ENCODE data around the gene RNASE2. TPM values are rescaled to one million over a fixed set of nuclear protein-coding genes. Genes with fewer than 3 reads are reported as not detected.
"Not testable (repeated sequence)": the region's sequence is repeated elsewhere in the genome, so short reads cannot be mapped to it uniquely, and the experiment has no call there.

Gene RNASE2
- total RNA-seq, 1 donor from 2014 or later = not detected

GRCh38 chr14:20982646-20983369 lies 27.5 kb downstream of the RNASE2 start:
- DNase-seq (ENCODE audit: low read depth in 2 of 2) = no peak

- DNase-seq (ENCODE audit: low read depth in 2 of 2) = not testable (repeated sequence)
These were observed 30.4 kb downstream of the RNASE2 start for GRCh38 chr14:20985650-20986049.

GRCh38 chr14:20986811-20987210 lies 31.5 kb downstream of the RNASE2 start:
- peak in 1 of 2 donors; percentile 71 for DNase-seq (ENCODE audit: low read depth in 2 of 2)

GRCh38 chr14:20988717-20989470 lies 33.6 kb downstream of the RNASE2 start:
- no peak for DNase-seq (ENCODE audit: low read depth in 2 of 2)

GRCh38 chr14:20989471-20989786 lies 34.1 kb downstream of the RNASE2 start:
- no peak for DNase-seq (ENCODE audit: low read depth in 2 of 2)

GRCh38 chr14:20989787-20990600 lies 34.7 kb downstream of the RNASE2 start, which contains the start of gene METTL17:
TSS of gene METTL17 (plus strand) at chr14:20989980. CDS start at chr14:20990003, 23 bp downstream.
- peak; percentile 46 to 90 for DNase-seq (ENCODE audit: low read depth in 2 of 2)

- no peak for DNase-seq (ENCODE audit: low read depth in 2 of 2)
These were observed 41.2 kb downstream of the RNASE2 start for GRCh38 chr14:20996521-20996920.

GRCh38 chr14:20997115-20997514 lies 41.8 kb downstream of the RNASE2 start:
- DNase-seq (ENCODE audit: low read depth in 2 of 2) = no peak

- no peak for DNase-seq (ENCODE audit: low read depth in 2 of 2)
These were observed 42.3 kb downstream of the RNASE2 start for GRCh38 chr14:20997564-20997963.

- no peak for DNase-seq (ENCODE audit: low read depth in 2 of 2)
These were observed 42.9 kb downstream of the RNASE2 start for GRCh38 chr14:20998139-20998538.

GRCh38 chr14:20998674-20999366 lies 43.5 kb downstream of the RNASE2 start, which contains the start of gene SLC39A2:
TSS of gene SLC39A2 (plus strand) at chr14:20999293. CDS start at chr14:20999447, 154 bp downstream.
- DNase-seq (ENCODE audit: low read depth in 2 of 2) = no peak

- DNase-seq (ENCODE audit: low read depth in 2 of 2) = no peak
These were observed 44.3 kb downstream of the RNASE2 start for GRCh38 chr14:20999591-20999990.

- DNase-seq (ENCODE audit: low read depth in 2 of 2) = no peak
These were observed 45.9 kb downstream of the RNASE2 start for GRCh38 chr14:21001218-21001617.

GRCh38 chr14:21003788-21004346 lies 48.6 kb downstream of the RNASE2 start:
- no peak for DNase-seq (ENCODE audit: low read depth in 2 of 2)

Other genes starting within 250 kb of the RNASE2 start
- not detected in 2 replicates for gene EDDM3A, start 209.6 kb upstream of the RNASE2 start, total RNA-seq
- gene EDDM3B, start 187.1 kb upstream of the RNASE2 start, total RNA-seq = not detected in 2 replicates
- gene RNASE6, start 174.2 kb upstream of the RNASE2 start, total RNA-seq = not detected in 2 replicates
- gene RNASE1, start 152.6 kb upstream of the RNASE2 start, total RNA-seq = 7.1 and 8.0 TPM in 2 replicates
- not detected in 2 replicates for gene RNASE3, start 64.1 kb upstream of the RNASE2 start, total RNA-seq
- 23.4 and 23.5 TPM in 2 replicates for gene METTL17, start 34.5 kb downstream of the RNASE2 start, total RNA-seq
- not detected in 2 replicates for gene SLC39A2, start 43.8 kb downstream of the RNASE2 start, total RNA-seq
- 2.1 and 7.0 TPM in 2 replicates for gene NDRG2, start 69.6 kb downstream of the RNASE2 start, total RNA-seq
- not detected in 2 replicates for gene TPPP2, start 74.7 kb downstream of the RNASE2 start, total RNA-seq
- not detected in 2 replicates for gene RNASE13, start 79.3 kb downstream of the RNASE2 start, total RNA-seq
- not detected in 2 replicates for gene RNASE7, start 86.9 kb downstream of the RNASE2 start, total RNA-seq
- gene RNASE8, start 102.3 kb downstream of the RNASE2 start, total RNA-seq = not detected in 2 replicates
- gene ARHGEF40, start 114.8 kb downstream of the RNASE2 start, total RNA-seq = 6.2 and 8.3 TPM in 2 replicates
- gene ZNF219, start 143.2 kb downstream of the RNASE2 start, total RNA-seq = 2.6 and 4.2 TPM in 2 replicates
- gene TMEM253, start 145.6 kb downstream of the RNASE2 start, total RNA-seq = 0.13 TPM in 1 of 2 replicates, not detected in the other
- not detected in 2 replicates for gene OR5AU1, start 200.6 kb downstream of the RNASE2 start, total RNA-seq